DOHH2 (cell line): ENCODE measurements around the gene SLC23A3.

ENCODE experiments used
- H3F3A ChIP-seq: fragments of 200-600 bp; sonication (generic), shearing (Covaris generic); 2 replicates; pipeline ENCODE4 v1.6.0; 2016; ENCODE audit warnings: antibody characterized with exemption, mild to moderate bottlenecking; ENCODE audit not compliant: control insufficient read depth, insufficient read depth
- H3K27ac ChIP-seq: fragments of 200-600 bp; sonication (generic); 2 replicates; pipeline ENCODE4 v1.5.1; 2014; ENCODE audit warnings: low read depth, mild to moderate bottlenecking, low read length, moderate library complexity
- H3K27me3 ChIP-seq: fragments of 200-600 bp; sonication (generic); 2 replicates; pipeline ENCODE4 v1.6.1; 2014; ENCODE audit warnings: mild to moderate bottlenecking, low read length, mixed read lengths; ENCODE audit not compliant: control insufficient read depth
- H3K36me3 ChIP-seq: fragments of 200-600 bp; sonication (generic); 2 replicates; pipeline ENCODE4 v1.6.1; 2014; ENCODE audit warnings: mild to moderate bottlenecking, low read length, moderate library complexity, mixed read lengths; ENCODE audit not compliant: control insufficient read depth
- H3K4me1 ChIP-seq: fragments of 200-600 bp; sonication (generic); 2 replicates; pipeline ENCODE4 v1.6.1; 2014; ENCODE audit warnings: mild to moderate bottlenecking, low read length, mixed read lengths; ENCODE audit not compliant: control insufficient read depth
- H3K4me2 ChIP-seq: fragments of 200-600 bp; sonication (generic); 2 replicates; pipeline ENCODE4 v1.6.0; 2014; ENCODE audit warnings: mild to moderate bottlenecking, low read length, moderate library complexity
- H3K4me3 ChIP-seq: fragments of 200-600 bp; sonication (generic); 2 replicates; pipeline ENCODE4 v1.5.1; 2014; ENCODE audit warnings: mild to moderate bottlenecking, low read length, mixed read lengths
- H3K79me2 ChIP-seq: fragments of 200-600 bp; sonication (generic); 2 replicates; pipeline ENCODE4 v1.6.1; 2014; ENCODE audit warnings: mild to moderate bottlenecking, low read length, mixed read lengths; ENCODE audit not compliant: control insufficient read depth
- H3K9me2 ChIP-seq: fragments of 200-600 bp; sonication (generic); replicated peaks from 2 replicates; pipeline ENCODE4 v1.6.1; 2014; ENCODE audit warnings: mild to moderate bottlenecking, low read length, mixed read lengths; ENCODE audit not compliant: control insufficient read depth
- H3K9me3 ChIP-seq: fragments of 200-600 bp; sonication (generic); 2 replicates; pipeline ENCODE4 v1.6.1; 2014; ENCODE audit warnings: antibody characterized with exemption, low read length, mixed read lengths; ENCODE audit not compliant: control insufficient read depth, insufficient read depth
- H4K20me1 ChIP-seq: fragments of 200-600 bp; sonication (generic); 2 replicates; pipeline ENCODE4 v1.6.0; 2014; ENCODE audit warnings: low read depth, mild to moderate bottlenecking, antibody characterized with exemption, low read length, moderate library complexity; ENCODE audit not compliant: control insufficient read depth, insufficient read depth
- EZH2phosphoT487 ChIP-seq: fragments of 200-600 bp; sonication (generic); IDR thresholded peaks from 2 replicates; pipeline ENCODE4 v1.6.1; 2017; ENCODE audit warnings: borderline replicate concordance, mild to moderate bottlenecking, antibody characterized with exemption, low read length, moderate library complexity, mixed read lengths
- TF ChIP-seq, protein P1 (sequence below): fragments of 200-600 bp; sonication (generic); IDR thresholded peaks from one replicate; pipeline ENCODE4 v1.5.1; 2014; ENCODE audit warnings: antibody characterized with exemption, mild to moderate bottlenecking, low read depth, low read length; ENCODE audit not compliant: poor library complexity, severe bottlenecking

Gene SLC23A3

GRCh38 chr2:219186754-219187456, 17.1 kb upstream of the SLC23A3 start:
- no peaks in the 10 kb centered on the region for H3K4me1 ChIP-seq
- 0 out of 2 replicates have a peak, but pooled peaks cover 4% of the 10 kb centered on the region for H3F3A ChIP-seq
- H4K20me1 ChIP-seq, result no peaks in the 10 kb centered on the region
- H3K36me3 ChIP-seq, result peaks cover 34% of the 10 kb centered on the region
- no peaks in the 10 kb centered on the region for H3K27me3 ChIP-seq
- no peaks in the 10 kb centered on the region for H3K79me2 ChIP-seq
- H3K4me2 ChIP-seq, result no peak overlapping the region
- H3K4me3 ChIP-seq, result no peak overlapping the region
- TF ChIP-seq, protein P1, sequence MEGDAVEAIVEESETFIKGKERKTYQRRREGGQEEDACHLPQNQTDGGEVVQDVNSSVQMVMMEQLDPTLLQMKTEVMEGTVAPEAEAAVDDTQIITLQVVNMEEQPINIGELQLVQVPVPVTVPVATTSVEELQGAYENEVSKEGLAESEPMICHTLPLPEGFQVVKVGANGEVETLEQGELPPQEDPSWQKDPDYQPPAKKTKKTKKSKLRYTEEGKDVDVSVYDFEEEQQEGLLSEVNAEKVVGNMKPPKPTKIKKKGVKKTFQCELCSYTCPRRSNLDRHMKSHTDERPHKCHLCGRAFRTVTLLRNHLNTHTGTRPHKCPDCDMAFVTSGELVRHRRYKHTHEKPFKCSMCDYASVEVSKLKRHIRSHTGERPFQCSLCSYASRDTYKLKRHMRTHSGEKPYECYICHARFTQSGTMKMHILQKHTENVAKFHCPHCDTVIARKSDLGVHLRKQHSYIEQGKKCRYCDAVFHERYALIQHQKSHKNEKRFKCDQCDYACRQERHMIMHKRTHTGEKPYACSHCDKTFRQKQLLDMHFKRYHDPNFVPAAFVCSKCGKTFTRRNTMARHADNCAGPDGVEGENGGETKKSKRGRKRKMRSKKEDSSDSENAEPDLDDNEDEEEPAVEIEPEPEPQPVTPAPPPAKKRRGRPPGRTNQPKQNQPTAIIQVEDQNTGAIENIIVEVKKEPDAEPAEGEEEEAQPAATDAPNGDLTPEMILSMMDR, result no peak
- TF ChIP-seq EZH2phosphoT487, result no peak
- no peak overlapping the region for H3K27ac ChIP-seq
- no peaks in the 10 kb centered on the region for H3K9me3 ChIP-seq
- no peaks in the 10 kb centered on the region for H3K9me2 ChIP-seq

DNA sequence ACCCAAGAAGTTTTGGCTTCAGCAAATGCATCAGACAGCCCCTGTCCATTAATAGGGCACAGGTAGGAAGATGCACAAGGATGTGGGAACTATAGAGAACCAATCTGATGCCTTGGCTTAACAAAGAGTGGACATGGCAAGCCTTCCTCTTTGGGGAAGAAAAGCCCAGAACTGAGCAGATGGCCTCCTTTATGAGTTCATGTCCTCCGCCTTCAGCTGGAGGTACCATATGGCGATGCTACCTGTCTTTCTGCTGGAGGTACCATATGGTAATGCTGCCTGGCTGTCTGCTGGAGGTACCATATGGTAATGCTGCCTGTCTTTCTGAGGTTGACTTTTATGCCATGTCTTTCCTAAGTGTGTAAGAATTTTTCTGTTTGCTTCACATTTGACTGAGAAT, 14.3 kb upstream of the SLC23A3 start:
- no peak overlapping the region for H3K27ac ChIP-seq
- H3K36me3 ChIP-seq, result peaks cover 61% of the 10 kb centered on the region

DNA sequence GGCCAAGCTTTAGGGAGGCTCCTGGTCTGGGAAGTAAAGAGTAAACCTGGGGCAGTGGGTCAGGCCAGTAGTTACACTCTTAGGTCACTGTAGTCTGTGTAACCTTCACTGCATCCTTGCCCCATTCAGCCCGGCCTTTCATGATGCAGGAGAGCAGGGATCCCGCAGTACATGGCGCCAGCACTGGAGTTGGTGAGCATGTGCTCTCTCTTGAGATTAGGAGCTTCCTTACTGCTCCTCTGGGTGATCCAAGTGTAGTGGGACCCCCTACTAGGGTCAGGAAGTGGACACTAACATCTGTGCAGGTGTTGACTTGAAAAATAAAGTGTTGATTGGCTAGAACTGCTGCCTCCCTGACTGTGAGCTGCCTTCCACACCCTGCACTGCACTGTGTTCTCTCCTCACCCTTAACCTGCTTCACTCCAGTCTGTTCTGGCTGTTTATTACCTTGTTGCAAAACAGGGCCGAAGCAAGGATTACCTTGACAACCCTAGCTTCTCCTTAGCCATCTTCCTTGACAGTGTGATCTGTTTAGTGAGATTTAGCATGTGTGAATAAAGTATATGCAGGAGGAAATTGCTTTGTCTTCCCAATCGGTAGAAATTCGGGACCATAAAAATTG, 13.4 kb upstream of the SLC23A3 start:
- Histone ChIP-seq H3K36me3 (peaks cover 62% of the 10 kb centered on the region), H3K4me3 (no peak overlapping the region), H3K4me1 (peaks cover 11% of the 10 kb centered on the region), H4K20me1 (0 out of 2 replicates have a peak, but pooled peaks cover 5% of the 10 kb centered on the region), H3F3A (0 out of 2 replicates have a peak, but pooled peaks cover 4% of the 10 kb centered on the region), H3K27me3 (no peaks in the 10 kb centered on the region), H3K9me3 (no peaks in the 10 kb centered on the region), H3K79me2 (peaks cover 21% of the 10 kb centered on the region), H3K4me2 (no peak overlapping the region), H3K9me2 (no peaks in the 10 kb centered on the region), H3K27ac (no peak overlapping the region)
- TF ChIP-seq, protein P1, result no peak
- TF ChIP-seq EZH2phosphoT487, result no peak

More for the DNA sequence above, 14.3 kb upstream of the SLC23A3 start:
- 0 out of 2 replicates have a peak, but pooled peaks cover 4% of the 10 kb centered on the region for H3F3A ChIP-seq
- H3K79me2 ChIP-seq, result peaks cover 12% of the 10 kb centered on the region
- no peak for TF ChIP-seq EZH2phosphoT487
- TF ChIP-seq, protein P1, result no peak
- no peaks in the 10 kb centered on the region for H3K9me3 ChIP-seq
- H3K4me1 ChIP-seq, result peaks cover 7% of the 10 kb centered on the region
- no peak overlapping the region for H3K4me3 ChIP-seq
- H3K9me2 ChIP-seq, result no peaks in the 10 kb centered on the region
- H3K4me2 ChIP-seq, result no peak overlapping the region
- no peaks in the 10 kb centered on the region for H4K20me1 ChIP-seq
- H3K27me3 ChIP-seq, result no peaks in the 10 kb centered on the region
